ENCODE results near the gene MTMR3.

GRCh38 chr22:29838599-29838956, 44.4 kb upstream of the MTMR3 start:
- TF ChIP-seq POLR2AphosphoS5 (IDR thresholded peaks at IDR 0.05; ENCODE audit: low read depth, low read length), result no peak
- no peak for TF ChIP-seq CTCF (IDR thresholded peaks at IDR 0.05)
- TF ChIP-seq TCF7L2 (IDR thresholded peaks at IDR 0.05; ENCODE audit: low read depth, low read length), result no peak

Measured in Panc1 (cell line).